ENCODE results near the gene CELA2B. TPM values are rescaled to one million over a fixed set of nuclear protein-coding genes. Genes with fewer than 3 reads are reported as not detected.

The CELA2B gene
- total RNA-seq (2013; cell fraction: nucleolus; rRNA removed): not detected in 2 replicates
- total RNA-seq (2014; rRNA removed) (not detected in 2 replicates), total RNA-seq (2014; rRNA removed; fragmentation: Illumina TruSeq; extraction: Trizol) (not detected in 2 replicates), total RNA-seq (2021) (0.27 TPM in 1 of 2 replicates, not detected in the other), polyA plus RNA-seq (2011; rRNA removed) (not detected in 2 replicates), polyA plus RNA-seq (2014; fragmentation: Illumina TruSeq; extraction: Trizol) (not detected in 2 replicates), polyA plus RNA-seq (2014; fragmentation: Nextera tagmentation; extraction: Ambion mirVana) (not detected), polyA plus RNA-seq (2014; rRNA removed) (not detected in 2 replicates), polyA plus RNA-seq (2016; fragmentation: Nextera tagmentation; extraction: Ambion mirVana) (not detected), polyA minus RNA-seq (2011; rRNA and poly(A)+ RNA removed) (not detected in 2 replicates), Bru-seq, nascent RNA (not detected), BruChase-seq, experiment 1, labeled RNA remaining after a 6-hour chase (not detected), BruChase-seq, experiment 2, labeled RNA remaining after a 2-hour chase (percentile 6 among the genes with signal in this experiment)
- not detected for polyA plus RNA-seq (2011; ENCODE audit: low read depth)
- not detected in 2 replicates for polyA plus RNA-seq (2011; cell fraction: cytosol; rRNA removed)
- polyA plus RNA-seq (2011; cell fraction: nucleus; rRNA removed): not detected in 2 replicates
- polyA plus RNA-seq (2012): not detected in 2 replicates
- not detected in 2 replicates for polyA minus RNA-seq (2011; cell fraction: cytosol; rRNA and poly(A)+ RNA removed)
- not detected in 2 replicates for polyA minus RNA-seq (2011; cell fraction: nucleus; rRNA and poly(A)+ RNA removed)
- long read RNA-seq, experiment 1: 0 reads
- long read RNA-seq, experiment 2: 0 reads

DNA sequence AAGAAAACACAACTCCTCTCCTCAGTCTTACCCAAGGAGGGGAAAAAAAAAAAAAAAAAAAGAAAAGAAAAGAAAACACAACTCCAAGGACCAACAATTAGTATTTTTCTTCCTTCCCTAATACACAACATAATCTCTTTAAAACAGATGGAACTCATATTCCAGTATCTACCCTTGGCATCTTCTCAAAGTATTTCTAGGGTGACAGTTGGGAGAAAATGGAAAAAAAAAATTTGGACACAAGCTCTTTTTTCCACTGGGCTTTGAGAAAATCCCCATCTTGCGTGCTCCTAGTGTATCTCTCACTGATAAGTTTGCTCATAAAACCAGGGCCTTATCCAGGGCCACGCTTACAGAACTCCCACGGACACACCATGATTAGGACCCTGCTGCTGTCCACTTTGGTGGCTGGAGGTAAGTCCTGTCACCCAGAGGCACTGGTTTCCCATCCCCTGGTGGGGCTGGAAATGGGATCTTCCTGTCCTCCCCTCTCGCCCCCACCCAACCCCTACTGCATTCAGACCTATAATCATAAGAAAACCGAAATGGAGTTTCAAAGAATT is at the start of gene CELA2B:
Gene CELA2B (plus strand): TSS at position 353 of the 563 bp plus-strand sequence. CDS start 22 bp downstream, at position 375.
- H3K4me3 ChIP-seq: no peak within 1 kb of the TSS
- no peaks in the 10 kb centered on the region for H3K9me3 ChIP-seq (replicated peaks; ENCODE audit: control insufficient read depth, insufficient read depth, low read length)
- H3K4me1 ChIP-seq (ENCODE audit: control insufficient read depth, insufficient read depth, low read length): no peaks in the 10 kb centered on the region
- no peak within 1 kb of the TSS for H3K27ac ChIP-seq (ENCODE audit: control insufficient read depth, insufficient read depth)
- H3K79me2 ChIP-seq (ENCODE audit: control insufficient read depth, insufficient read depth, low read length): no peaks in the 10 kb centered on the region
- H3K27me3 ChIP-seq (replicated peaks in 1 of 2; ENCODE audit: control insufficient read depth in 2 of 2, insufficient read depth in 2 of 2, low read length in 1 of 2): no peaks in the 10 kb centered on the region
- ChIA-PET SMC1A (ENCODE audit: uncharacterized antibody, unreplicated experiment) (no interaction called here), POLR2A (no interaction called here), CTCF (no interaction called here), RAD21 (ENCODE audit: unreplicated experiment) (no interaction called here)
- no TSS peak for BruUV-seq (replicated peaks)
- ATAC-seq: no peak
- H4K20me1 ChIP-seq (ENCODE audit: control insufficient read depth, insufficient read depth): no peaks in the 10 kb centered on the region
- TF ChIP-seq IKZF2 (IDR thresholded peaks at IDR 0.05): no peak
- no peak for TF ChIP-seq ZBED1 (IDR thresholded peaks at IDR 0.05; ENCODE audit: borderline replicate concordance)
- TF ChIP-seq LARP7 (IDR thresholded peaks at IDR 0.05): no peak
- no peak for TF ChIP-seq SIX5 (IDR thresholded peaks at IDR 0.05; ENCODE audit: low read depth, low read length, severe bottlenecking)
- no peak for TF ChIP-seq ZNF384 (IDR thresholded peaks at IDR 0.05; ENCODE audit: borderline replicate concordance, low read depth, low read length)
- no peak for TF ChIP-seq RUNX3 (IDR thresholded peaks at IDR 0.05; ENCODE audit: low read length)
- no peak for TF ChIP-seq TAF1 (IDR thresholded peaks at IDR 0.05; ENCODE audit: borderline replicate concordance, low read depth, low read length)
- no peak for FAIRE-seq
- intact Hi-C loops (cut with micrococcal nuclease; ENCODE audit: unreplicated experiment): no loop called here
- H2AFZ ChIP-seq (ENCODE audit: control insufficient read depth, low read depth, low read length): no peak within 1 kb of the TSS
- H3K4me2 ChIP-seq (ENCODE audit: control insufficient read depth, insufficient read depth): no peak within 1 kb of the TSS
- no peak for DNase-seq (ENCODE audit: low read depth, low spot score)
- 27% methylated on average over 5 of the region's 5 CpGs for whole genome bisulfite sequencing (ENCODE audit: insufficient coverage, insufficient replicate concordance, low lambda C conversion rate, missing lambda C conversion rate)
- no peak within 1 kb of the TSS for H3K9ac ChIP-seq (ENCODE audit: control insufficient read depth, insufficient read depth, low read length)
- in situ Hi-C loops (cut with MboI): no loop called here
- H3K36me3 ChIP-seq (ENCODE audit: control insufficient read depth in 2 of 2, insufficient read depth in 2 of 2, low read length in 1 of 2): no peaks in the 10 kb centered on the region

Data from GM12878 (cell line).